ENCODE results near the gene HEATR1.

HEATR1 gene

DNA sequence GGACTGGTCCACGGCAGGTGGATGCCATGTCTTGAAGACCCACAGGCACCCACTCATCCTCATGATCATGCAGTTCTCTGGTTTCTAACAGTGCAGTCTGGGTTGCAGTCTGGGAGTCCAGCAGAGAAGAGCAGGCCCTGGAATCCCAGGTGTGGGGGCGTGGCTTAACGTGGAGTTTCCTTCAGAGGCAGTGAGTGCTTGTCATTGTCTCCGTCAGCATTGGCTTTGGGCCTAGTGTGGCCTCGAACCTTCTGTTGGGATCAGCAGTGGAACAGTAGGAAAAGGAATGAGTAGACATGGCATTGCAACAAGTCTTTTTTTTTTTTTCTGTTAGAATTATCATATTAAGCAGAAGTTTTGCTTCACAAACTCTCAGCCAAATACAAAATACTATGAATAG, 67.8 kb downstream of the HEATR1 start:
- peaks cover 32% of the 10 kb centered on the region for H3K4me1 Mint-ChIP-seq
- H3K36me3 Mint-ChIP-seq (ENCODE audit: low read depth), result peaks cover 45% of the 10 kb centered on the region
- DNase-seq (no peak), ATAC-seq (no peak)
- no peaks in the 10 kb centered on the region for H3K27me3 Mint-ChIP-seq
- H3K9me3 Mint-ChIP-seq, result no peaks in the 10 kb centered on the region
- H3K27ac Mint-ChIP-seq, result no peak overlapping the region
- H3K4me3 Mint-ChIP-seq, result no peak overlapping the region

DNA sequence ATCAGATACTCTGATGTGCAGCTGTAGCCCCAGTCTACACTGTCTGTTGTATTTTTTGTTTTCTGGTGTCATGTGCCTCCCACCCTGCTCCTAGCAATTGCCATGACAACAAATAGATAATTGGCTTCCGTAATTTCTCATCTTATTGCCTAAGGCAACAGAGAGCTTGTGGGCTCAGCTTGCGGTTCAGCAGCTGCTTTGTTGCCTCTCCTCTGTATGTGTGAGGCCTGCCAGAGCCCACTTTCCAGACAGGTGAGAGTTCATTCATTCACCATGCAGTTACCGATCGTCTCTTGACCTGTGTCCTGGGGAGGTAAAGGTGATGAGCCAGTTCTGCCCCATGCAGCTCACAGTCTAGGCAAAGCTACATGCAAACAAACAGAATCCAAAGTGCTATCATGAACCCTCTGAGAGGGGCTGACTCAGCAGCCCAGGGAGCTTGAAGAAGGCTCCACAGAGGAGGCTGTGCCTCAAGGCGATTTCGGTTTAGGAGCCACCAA, 68.6 kb downstream of the HEATR1 start:
- DNase-seq, result no peak
- H3K4me1 Mint-ChIP-seq, result peaks cover 37% of the 10 kb centered on the region
- peaks cover 45% of the 10 kb centered on the region for H3K36me3 Mint-ChIP-seq (ENCODE audit: low read depth)
- no peaks in the 10 kb centered on the region for H3K9me3 Mint-ChIP-seq
- H3K4me3 Mint-ChIP-seq, result no peak overlapping the region
- no peaks in the 10 kb centered on the region for H3K27me3 Mint-ChIP-seq
- no peak for ATAC-seq
- H3K27ac Mint-ChIP-seq, result peak overlapping the region; percentile 53

DNA sequence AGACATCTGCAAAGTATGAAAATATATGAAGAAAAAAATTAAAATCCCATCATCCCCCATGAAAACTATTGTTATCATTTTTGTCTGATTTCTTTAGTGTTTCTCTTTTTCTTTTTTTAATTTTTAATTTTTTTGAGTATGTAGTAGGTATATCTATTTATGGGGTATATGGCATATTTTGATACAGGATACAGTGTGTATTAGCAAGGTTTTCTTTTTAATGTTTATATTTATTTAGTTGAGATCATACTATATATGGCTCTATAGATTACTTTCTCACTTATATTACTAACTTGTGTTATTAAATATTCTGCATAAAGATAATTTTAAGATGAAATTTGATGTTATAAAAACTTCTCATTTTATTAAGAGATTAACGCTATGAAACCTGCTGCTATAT, 69.1 kb downstream of the HEATR1 start:
- H3K27ac Mint-ChIP-seq, result peak overlapping the region; percentile 53
- no peaks in the 10 kb centered on the region for H3K27me3 Mint-ChIP-seq
- DNase-seq (no peak), ATAC-seq (no peak)
- H3K9me3 Mint-ChIP-seq, result no peaks in the 10 kb centered on the region
- peaks cover 41% of the 10 kb centered on the region for H3K4me1 Mint-ChIP-seq
- H3K36me3 Mint-ChIP-seq (ENCODE audit: low read depth), result peaks cover 42% of the 10 kb centered on the region
- H3K4me3 Mint-ChIP-seq, result no peak overlapping the region

DNA sequence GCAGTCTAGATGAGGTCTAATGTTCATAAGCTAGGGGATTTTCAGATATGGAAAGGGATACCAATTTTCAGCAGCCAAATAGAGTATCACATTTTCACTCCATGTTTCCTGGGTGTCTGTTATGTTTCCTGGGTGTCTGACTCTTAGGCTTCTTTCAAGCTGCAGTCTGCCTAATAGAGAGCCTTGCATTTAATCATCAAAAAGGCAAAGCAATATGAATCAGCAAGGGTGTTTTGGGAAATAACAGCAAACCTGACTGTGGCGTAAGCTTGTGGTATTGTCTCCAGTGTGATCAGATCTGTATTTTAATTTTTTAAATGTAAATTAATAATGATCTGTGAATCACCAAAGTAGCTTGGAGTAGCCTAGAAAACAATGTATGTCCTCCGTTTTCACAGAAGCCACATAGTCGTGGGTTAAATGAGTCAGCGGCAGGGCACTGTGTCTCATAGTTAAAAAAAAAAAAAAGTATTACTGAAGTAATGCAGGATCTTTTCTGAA, 70.1 kb downstream of the HEATR1 start:
- Mint-ChIP-seq H3K4me3 (peak overlapping the region; percentile 24), H3K27ac (peak overlapping the region; percentile 91), H3K27me3 (no peaks in the 10 kb centered on the region), H3K36me3 (ENCODE audit: low read depth) (peaks cover 34% of the 10 kb centered on the region), H3K9me3 (no peaks in the 10 kb centered on the region), H3K4me1 (peaks cover 44% of the 10 kb centered on the region)
- ATAC-seq, result peak; percentile 89
- peak; percentile 35 for DNase-seq

DNA sequence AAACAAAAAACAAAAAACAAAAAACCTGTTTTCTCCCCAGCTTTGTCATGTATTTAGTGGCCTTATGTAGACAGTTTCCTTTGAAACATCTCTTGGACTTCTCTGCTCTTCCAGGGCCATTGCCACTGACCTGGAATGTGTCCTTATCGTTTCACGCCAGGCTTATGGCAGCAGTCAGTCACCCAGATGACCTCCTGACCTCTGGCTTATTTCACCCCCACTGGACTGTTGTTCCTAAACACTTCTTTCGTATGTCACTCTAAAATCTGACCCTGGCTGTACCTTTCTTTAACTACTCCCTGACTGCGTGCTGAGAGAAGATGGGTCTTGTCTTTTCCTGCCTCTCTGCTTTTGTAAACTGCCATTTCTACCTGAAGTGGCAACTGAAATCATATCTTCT, 71.5 kb downstream of the HEATR1 start:
- Mint-ChIP-seq H3K27ac (peak overlapping the region; percentile 12), H3K27me3 (no peaks in the 10 kb centered on the region), H3K36me3 (ENCODE audit: low read depth) (peaks cover 28% of the 10 kb centered on the region), H3K9me3 (no peaks in the 10 kb centered on the region), H3K4me1 (peaks cover 44% of the 10 kb centered on the region), H3K4me3 (no peak overlapping the region)
- DNase-seq (no peak), ATAC-seq (no peak)

DNA sequence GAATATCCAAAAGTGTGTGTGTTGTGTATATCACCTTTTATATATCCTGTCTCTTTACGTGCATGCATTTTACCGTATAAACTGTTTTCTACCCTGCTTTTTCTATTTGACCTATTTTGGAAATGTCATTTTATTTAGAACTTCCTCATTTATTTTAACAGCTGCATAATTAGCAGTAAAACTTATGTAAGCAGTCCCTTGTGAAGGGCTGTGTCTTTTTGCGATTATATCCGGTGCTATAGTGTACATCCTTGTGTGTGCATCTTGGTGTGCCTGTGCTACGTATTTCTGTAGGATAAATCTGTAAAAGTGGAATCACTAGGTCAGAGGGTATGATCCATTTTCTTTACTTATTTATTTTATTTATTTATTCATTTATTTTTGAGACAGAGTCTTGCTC, 73.4 kb downstream of the HEATR1 start:
- Mint-ChIP-seq H3K36me3 (ENCODE audit: low read depth) (peaks cover 31% of the 10 kb centered on the region), H3K4me1 (peaks cover 47% of the 10 kb centered on the region), H3K9me3 (no peaks in the 10 kb centered on the region), H3K4me3 (no peak overlapping the region), H3K27me3 (no peaks in the 10 kb centered on the region), H3K27ac (peak overlapping the region; percentile 45)
- ATAC-seq (no peak), DNase-seq (no peak)

DNA sequence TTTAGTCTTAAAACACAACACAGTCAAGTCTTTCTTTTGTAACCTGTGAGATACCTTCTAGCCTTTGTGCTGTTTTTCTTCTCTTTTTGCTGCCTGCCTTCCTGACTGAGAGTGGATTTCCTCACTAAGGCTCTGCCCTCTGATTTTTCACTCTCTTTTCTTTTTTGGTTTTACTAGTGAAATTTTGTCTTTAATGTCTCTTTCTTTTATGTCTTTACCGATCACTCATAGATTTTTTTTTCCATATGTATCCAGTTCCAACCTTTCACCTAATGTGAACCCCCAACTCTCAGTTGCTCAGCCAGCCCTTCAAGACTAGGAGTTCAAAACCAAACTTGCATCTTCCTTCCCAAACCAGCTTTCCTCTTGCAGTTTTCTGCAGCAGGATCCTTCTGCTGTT, 74.0 kb downstream of the HEATR1 start:
- Mint-ChIP-seq H3K36me3 (ENCODE audit: low read depth) (peaks cover 33% of the 10 kb centered on the region), H3K9me3 (no peaks in the 10 kb centered on the region), H3K27ac (peak overlapping the region; percentile 45), H3K4me1 (peaks cover 45% of the 10 kb centered on the region), H3K4me3 (no peak overlapping the region), H3K27me3 (no peaks in the 10 kb centered on the region)
- DNase-seq (no peak), ATAC-seq (no peak)

DNA sequence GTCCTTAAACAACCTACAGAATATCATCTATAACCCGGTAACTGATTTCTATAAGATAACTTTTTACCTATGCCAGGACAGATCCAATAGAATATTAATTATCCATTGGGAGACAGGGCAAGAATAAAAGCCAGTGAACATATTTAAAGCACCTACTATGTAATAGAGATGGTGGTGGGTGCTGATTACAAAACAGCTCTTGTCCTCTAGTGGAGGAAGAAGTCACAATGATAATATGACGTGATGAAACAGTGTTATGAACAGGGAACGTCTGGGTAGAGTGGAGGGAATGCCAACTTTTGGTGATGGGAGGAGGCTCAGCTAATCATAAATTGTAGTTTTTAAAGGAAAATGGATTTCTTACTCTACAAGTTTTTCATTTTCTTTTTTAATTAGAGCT, 78.2 kb downstream of the HEATR1 start:
- Mint-ChIP-seq H3K27ac (peak overlapping the region; percentile 32), H3K27me3 (no peaks in the 10 kb centered on the region), H3K4me1 (peaks cover 32% of the 10 kb centered on the region), H3K4me3 (no peak overlapping the region), H3K9me3 (no peaks in the 10 kb centered on the region), H3K36me3 (ENCODE audit: low read depth) (peaks cover 28% of the 10 kb centered on the region)
- ATAC-seq, result no peak
- no peak for DNase-seq

DNA sequence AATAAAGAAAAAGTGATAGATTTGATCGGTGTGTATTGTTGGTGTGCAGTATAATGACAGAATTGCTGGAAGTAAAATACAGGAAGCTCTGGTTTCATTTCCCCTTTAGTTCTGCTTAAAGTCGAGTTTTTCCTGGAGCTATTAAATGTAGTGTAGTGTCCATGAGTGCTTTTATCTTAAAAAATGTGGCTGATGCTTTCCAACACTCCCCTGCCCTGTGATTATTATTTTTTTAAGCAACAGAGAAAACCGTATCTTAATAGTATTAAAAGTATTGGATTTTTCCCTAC, 79.5 kb downstream of the HEATR1 start:
- Mint-ChIP-seq H3K4me3 (peak overlapping the region; percentile 92), H3K4me1 (peaks cover 22% of the 10 kb centered on the region), H3K9me3 (no peaks in the 10 kb centered on the region), H3K36me3 (ENCODE audit: low read depth) (peaks cover 24% of the 10 kb centered on the region), H3K27me3 (no peaks in the 10 kb centered on the region), H3K27ac (peak overlapping the region; percentile 93)
- no peak for ATAC-seq
- DNase-seq, result no peak

DNA sequence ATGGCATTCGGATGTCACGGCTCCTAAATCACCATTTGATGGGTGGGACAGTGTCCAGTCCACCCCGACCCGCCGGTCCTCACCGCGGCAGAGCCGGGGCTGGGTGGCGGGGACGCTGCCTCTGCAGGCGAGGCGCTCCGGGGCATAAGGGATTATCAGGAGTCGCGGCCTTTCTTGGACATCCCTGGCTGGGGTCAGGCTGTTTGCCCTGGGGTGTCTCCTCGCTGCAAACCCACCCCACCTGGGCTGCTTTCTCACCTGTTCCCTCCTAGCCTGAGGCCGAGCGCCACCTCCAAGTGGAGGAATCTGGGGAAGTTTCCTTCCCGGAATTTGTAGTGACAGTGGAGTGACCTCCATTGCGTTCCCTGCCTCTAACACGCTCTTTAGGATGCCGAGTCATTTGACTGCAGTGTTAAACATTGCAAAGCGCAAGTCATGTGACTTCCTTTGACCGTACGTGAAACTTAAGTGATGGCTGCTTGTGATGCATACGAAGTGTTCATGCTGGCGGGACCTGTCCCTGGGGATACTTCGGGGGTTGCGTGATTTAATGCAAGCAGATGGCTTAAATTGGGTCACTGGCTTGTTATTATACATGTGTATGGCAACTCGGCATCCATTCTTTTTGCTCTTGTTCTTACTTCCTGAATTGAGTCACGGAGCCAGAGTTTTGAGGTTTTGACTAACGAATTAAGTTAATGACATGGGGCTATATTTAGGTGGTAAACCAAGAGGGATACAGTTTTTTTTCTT, 80.0 kb downstream of the HEATR1 start:
- H3K27me3 Mint-ChIP-seq, result no peaks in the 10 kb centered on the region
- H3K27ac Mint-ChIP-seq, result peak overlapping the region; percentile 93
- peak; percentile 57 for DNase-seq
- H3K9me3 Mint-ChIP-seq, result no peaks in the 10 kb centered on the region
- ATAC-seq, result peak; percentile 89
- H3K4me1 Mint-ChIP-seq, result peaks cover 22% of the 10 kb centered on the region
- peak overlapping the region; percentile 92 for H3K4me3 Mint-ChIP-seq
- H3K36me3 Mint-ChIP-seq (ENCODE audit: low read depth), result peaks cover 24% of the 10 kb centered on the region

DNA sequence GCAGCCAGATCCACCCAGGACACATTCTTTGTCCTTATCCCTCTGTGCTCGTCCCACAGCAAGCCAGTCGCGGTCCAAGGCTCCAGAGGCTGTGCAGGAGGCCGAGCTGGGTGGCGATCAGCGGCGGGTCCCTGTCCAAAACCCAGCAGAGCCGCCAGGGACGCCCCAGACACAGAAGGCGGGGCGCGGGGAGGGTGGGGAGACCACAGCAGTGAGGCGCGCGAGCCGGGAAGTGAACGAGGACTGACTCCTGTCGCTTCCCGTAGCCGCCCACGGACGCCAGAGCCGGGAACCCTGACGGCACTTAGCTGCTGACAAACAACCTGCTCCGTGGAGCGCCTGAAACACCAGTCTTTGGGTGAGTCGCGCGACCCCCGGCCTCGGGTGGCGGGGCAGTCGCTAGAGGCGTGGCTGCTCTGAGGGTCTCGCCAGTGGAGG, 80.6 kb downstream of the HEATR1 start, which contains the start of gene LGALS8:
Gene LGALS8, plus strand, starts transcription at position 279 of the 438 bp plus-strand sequence. CDS start 2,089 bp downstream, outside the sequence.
- no peaks in the 10 kb centered on the region for H3K9me3 Mint-ChIP-seq
- H3K36me3 Mint-ChIP-seq (ENCODE audit: low read depth), result peaks cover 24% of the 10 kb centered on the region
- peak; percentile 74 for ATAC-seq
- peak within 1 kb of the TSS; percentile 93 for H3K27ac Mint-ChIP-seq
- H3K27me3 Mint-ChIP-seq, result no peaks in the 10 kb centered on the region
- DNase-seq, result peak; percentile 90
- H3K4me3 Mint-ChIP-seq, result peak within 1 kb of the TSS; percentile 92
- peaks cover 22% of the 10 kb centered on the region for H3K4me1 Mint-ChIP-seq

DNA sequence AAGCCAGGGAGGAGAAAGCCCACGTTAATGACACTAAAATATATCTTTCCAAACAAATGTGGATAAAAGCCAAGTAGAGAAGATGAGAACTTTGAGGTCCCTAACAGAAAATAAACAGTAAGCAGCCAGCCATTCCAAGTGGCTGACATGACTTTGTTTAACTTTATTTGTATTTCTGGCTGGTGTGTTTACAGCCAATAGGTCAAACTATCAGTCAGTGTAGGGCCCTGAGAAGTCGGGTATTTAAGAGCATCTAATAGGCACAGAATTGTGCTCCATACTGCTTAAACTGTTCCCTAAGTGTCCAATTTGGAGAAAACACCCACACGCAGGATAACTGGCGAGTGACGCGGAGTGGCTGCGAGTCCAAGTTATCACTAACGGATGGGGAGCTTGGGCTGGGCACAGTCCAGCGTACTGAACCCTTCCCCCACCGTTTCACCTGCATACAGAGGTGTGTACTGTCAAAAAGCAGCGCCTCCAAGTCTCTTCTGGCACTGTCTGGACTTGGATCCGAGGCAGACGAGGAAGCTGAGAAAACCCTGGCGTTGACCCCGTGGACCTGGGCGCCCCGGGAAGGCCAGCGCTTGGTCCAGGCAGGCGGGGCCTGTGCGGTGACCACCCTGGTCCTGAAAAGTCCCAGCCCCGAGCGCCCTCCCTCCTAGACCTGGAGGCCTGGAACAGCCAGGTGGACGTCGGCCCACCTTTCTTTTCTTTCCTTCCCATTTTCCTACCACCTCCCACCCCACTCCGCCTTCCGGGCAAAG, 81.2 kb downstream of the HEATR1 start:
- H3K27me3 Mint-ChIP-seq, result no peaks in the 10 kb centered on the region
- peaks cover 22% of the 10 kb centered on the region for H3K4me1 Mint-ChIP-seq
- H3K27ac Mint-ChIP-seq, result peak overlapping the region; percentile 93
- H3K4me3 Mint-ChIP-seq, result peak overlapping the region; percentile 92
- H3K36me3 Mint-ChIP-seq (ENCODE audit: low read depth), result peaks cover 24% of the 10 kb centered on the region
- peak; percentile 12 for DNase-seq
- no peak for ATAC-seq
- no peaks in the 10 kb centered on the region for H3K9me3 Mint-ChIP-seq

DNA sequence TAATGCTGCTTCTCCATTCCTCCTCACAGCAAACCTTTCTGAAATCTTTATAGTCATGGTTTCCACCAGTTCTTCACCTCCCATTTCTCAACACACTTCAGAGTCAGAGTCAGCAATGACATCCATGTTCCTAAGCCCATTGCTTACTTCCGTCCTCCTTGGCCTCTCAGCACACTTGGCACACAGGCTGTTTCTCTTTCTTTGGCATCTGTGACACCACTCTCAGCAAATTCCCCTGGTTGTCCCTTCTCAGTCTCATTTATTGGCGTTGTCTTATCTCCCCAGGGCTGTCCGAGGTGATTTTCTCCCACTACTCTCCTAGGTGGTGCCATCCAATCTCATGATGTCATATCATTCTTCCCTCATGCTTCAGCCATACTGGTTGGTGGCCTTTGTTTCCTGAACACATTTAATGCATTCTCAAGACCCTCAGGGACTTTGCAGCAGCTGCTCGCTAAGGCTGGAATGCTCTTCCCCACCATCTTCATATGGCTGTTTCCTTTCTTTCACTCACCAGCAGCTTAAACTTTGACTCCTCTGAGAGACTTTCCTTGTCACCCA, 83.8 kb downstream of the HEATR1 start:
- ATAC-seq (no peak), DNase-seq (no peak)
- H3K36me3 Mint-ChIP-seq (ENCODE audit: low read depth), result peaks cover 9% of the 10 kb centered on the region
- peaks cover 25% of the 10 kb centered on the region for H3K4me1 Mint-ChIP-seq
- no peak overlapping the region for H3K27ac Mint-ChIP-seq
- H3K27me3 Mint-ChIP-seq, result no peaks in the 10 kb centered on the region
- no peaks in the 10 kb centered on the region for H3K9me3 Mint-ChIP-seq
- H3K4me3 Mint-ChIP-seq, result no peak overlapping the region

DNA sequence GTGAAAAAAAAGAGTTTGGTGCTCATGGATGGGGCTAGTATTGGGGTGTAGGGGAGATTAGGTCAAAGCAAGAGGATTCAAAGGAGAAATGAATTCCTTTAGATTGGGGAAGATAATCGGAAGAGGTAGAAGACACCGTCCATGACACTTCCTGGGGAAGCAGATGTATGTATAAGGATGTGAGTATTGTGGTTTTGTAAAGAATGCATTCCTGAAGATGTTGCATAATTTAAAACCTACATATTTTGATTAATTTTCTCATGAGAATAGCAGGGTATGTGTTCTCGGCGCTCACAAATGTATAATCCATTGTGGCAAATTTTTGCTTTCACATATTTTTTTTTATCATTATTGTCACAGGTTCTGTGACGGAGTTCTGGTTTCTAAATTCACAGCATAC, 86.0 kb downstream of the HEATR1 start:
- Mint-ChIP-seq H3K4me1 (peaks cover 12% of the 10 kb centered on the region), H3K9me3 (no peaks in the 10 kb centered on the region)

More for the DNA sequence above, 86.0 kb downstream of the HEATR1 start:
- Mint-ChIP-seq H3K27me3 (no peaks in the 10 kb centered on the region), H3K4me3 (no peak overlapping the region), H3K27ac (no peak overlapping the region), H3K36me3 (ENCODE audit: low read depth) (no peaks in the 10 kb centered on the region)
- ATAC-seq (no peak), DNase-seq (no peak)
